Measurements from ENCODE around the gene RAD51B. TPM values are rescaled to one million over a fixed set of nuclear protein-coding genes. Genes with fewer than 3 reads are reported as not detected.

Gene RAD51B
- total and polyA plus RNA-seq, 2 of the 13 experiments (the other 11 are each of a cell fraction or from before 2014, with no cell fraction given) = 7.0 to 9.5 TPM

DNA sequence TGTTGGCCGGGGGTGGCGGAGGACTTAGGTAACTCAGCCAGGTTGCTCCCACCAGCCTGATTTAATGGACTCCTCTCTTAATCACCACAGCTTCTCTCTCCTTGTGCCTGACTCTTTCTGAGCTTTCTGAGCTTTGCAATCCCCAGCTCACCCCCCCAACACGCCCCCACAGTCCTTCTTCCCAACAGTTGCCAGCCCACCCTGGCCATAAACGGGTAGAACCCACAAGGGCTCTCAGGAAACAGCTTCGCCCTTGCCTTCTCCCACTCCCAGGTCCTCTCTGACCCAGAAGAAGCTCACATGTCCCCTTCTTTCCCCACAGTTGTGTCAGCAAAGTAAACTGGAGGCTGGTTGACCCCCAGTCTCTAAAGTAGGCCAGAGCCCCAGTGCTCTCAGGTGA, 940.4 kb downstream of the RAD51B start:
- 58% methylated on average over 5 of the region's 5 CpGs for WGBS (ENCODE audit: low lambda C conversion rate)
- H3K79me2 ChIP-seq (ENCODE audit: insufficient read depth, low read length) = no peaks in the 10 kb centered on the region
- H3K36me3 ChIP-seq (replicated peaks in 1 of 2; ENCODE audit: control insufficient read depth in 1 of 2, insufficient read depth in 2 of 2, low read length in 2 of 2) = no peaks in the 10 kb centered on the region
- in situ Hi-C loops (cut with HindIII; ENCODE audit: extremely low pct_ligation_motif_present, low pct_unique_long_range_greater_than_20kb) (no loop called here), intact Hi-C loops (cut with micrococcal nuclease; ENCODE audit: unreplicated experiment) (no loop called here)
- TF ChIP-seq CREB1 (IDR thresholded peaks at IDR 0.05) (no peak), CREB1 (CRISPR knock-in tag; IDR thresholded peaks at IDR 0.05) (no peak), SALL2 (CRISPR knock-in tag; IDR thresholded peaks at IDR 0.05) (no peak), FIP1L1 (IDR thresholded peaks at IDR 0.05; ENCODE audit: borderline replicate concordance, insufficient read depth, low read depth, low read length) (no peak), GLI4 (CRISPR knock-in tag; IDR thresholded peaks at IDR 0.05; ENCODE audit: borderline replicate concordance) (no peak), EEA1 (CRISPR knock-in tag; IDR thresholded peaks at IDR 0.05; ENCODE audit: borderline replicate concordance) (no peak), ZNF543 (CRISPR knock-in tag; IDR thresholded peaks at IDR 0.05) (no peak), RAD51 (IDR thresholded peaks at IDR 0.05; ENCODE audit: borderline replicate concordance) (no peak), ZNF382 (CRISPR knock-in tag; IDR thresholded peaks at IDR 0.05; ENCODE audit: borderline replicate concordance) (no peak), ZBTB8A (CRISPR knock-in tag; IDR thresholded peaks at IDR 0.05; ENCODE audit: borderline replicate concordance, low read depth) (no peak), HMG20B (CRISPR knock-in tag; conservative IDR thresholded peaks at IDR 0.05) (no peak), ZNF749 (CRISPR knock-in tag; IDR thresholded peaks at IDR 0.05; ENCODE audit: borderline replicate concordance) (no peak), ZNF709 (CRISPR knock-in tag; IDR thresholded peaks at IDR 0.05) (no peak), ZMYM3 (CRISPR knock-in tag; IDR thresholded peaks at IDR 0.05) (no peak), MLLT10 (CRISPR knock-in tag; IDR thresholded peaks at IDR 0.05) (no peak), TP53 (CRISPR knock-in tag; conservative IDR thresholded peaks at IDR 0.05) (no peak), PTBP1 (IDR thresholded peaks at IDR 0.05; ENCODE audit: low read depth, low read length, poor library complexity, severe bottlenecking) (no peak), NPAS2 (CRISPR knock-in tag; IDR thresholded peaks at IDR 0.05; ENCODE audit: borderline replicate concordance) (no peak), ZBTB7A (CRISPR knock-in tag; IDR thresholded peaks at IDR 0.05) (no peak)
- TF ChIP-seq, protein P1, sequence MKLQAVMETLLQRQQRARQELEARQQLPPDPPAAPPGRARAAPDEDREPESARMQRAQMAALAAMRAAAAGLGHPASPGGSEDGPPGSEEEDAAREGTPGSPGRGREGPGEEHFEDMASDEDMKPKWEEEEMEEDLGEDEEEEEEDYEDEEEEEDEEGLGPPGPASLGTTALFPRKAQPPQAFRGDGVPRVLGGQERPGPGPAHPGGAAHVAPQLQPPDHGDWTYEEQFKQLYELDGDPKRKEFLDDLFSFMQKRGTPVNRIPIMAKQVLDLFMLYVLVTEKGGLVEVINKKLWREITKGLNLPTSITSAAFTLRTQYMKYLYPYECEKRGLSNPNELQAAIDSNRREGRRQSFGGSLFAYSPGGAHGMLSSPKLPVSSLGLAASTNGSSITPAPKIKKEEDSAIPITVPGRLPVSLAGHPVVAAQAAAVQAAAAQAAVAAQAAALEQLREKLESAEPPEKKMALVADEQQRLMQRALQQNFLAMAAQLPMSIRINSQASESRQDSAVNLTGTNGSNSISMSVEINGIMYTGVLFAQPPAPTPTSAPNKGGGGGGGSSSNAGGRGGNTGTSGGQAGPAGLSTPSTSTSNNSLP (IDR thresholded peaks at IDR 0.05; ENCODE audit: low read depth, low read length) = no peak
- TF ChIP-seq, protein P2, sequence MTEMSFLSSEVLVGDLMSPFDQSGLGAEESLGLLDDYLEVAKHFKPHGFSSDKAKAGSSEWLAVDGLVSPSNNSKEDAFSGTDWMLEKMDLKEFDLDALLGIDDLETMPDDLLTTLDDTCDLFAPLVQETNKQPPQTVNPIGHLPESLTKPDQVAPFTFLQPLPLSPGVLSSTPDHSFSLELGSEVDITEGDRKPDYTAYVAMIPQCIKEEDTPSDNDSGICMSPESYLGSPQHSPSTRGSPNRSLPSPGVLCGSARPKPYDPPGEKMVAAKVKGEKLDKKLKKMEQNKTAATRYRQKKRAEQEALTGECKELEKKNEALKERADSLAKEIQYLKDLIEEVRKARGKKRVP (CRISPR knock-in tag; IDR thresholded peaks at IDR 0.05) = no peak
- ATAC-seq = no peak
- no peak overlapping the region for H3K9ac ChIP-seq (ENCODE audit: insufficient read depth, low read depth, low read length)
- no peaks in the 10 kb centered on the region for H4K20me1 ChIP-seq (ENCODE audit: insufficient read depth, low read length)
- DNase-seq (ENCODE audit: low spot score) = no peak
- no peak overlapping the region for H2AFZ ChIP-seq (ENCODE audit: low read length)
- no peak overlapping the region; the same call in 1 of the 2 replicates for H3K4me2 ChIP-seq (ENCODE audit: low read depth, low read length)
- H3K4me1 ChIP-seq (ENCODE audit: insufficient read depth, low read length) = peaks cover 91% of the 10 kb centered on the region
- H3K27ac ChIP-seq (ENCODE audit: extremely low read length, insufficient read depth, low read length) = no peak overlapping the region
- H3K27me3 ChIP-seq (ENCODE audit: control insufficient read depth in 1 of 2, insufficient read depth in 2 of 2, low read length in 2 of 2) = no peaks in the 10 kb centered on the region
- POLR2A ChIA-PET = interaction anchor here (1.2 to 4.4 kb wide), 3 partner anchors 15 to 24 kb away, joined by 3 to 39 read pairs (median 17); no protein-coding TSS in a partner anchor
- CTCF ChIA-PET (ENCODE audit: low intra/inter-chr PET ratio, low total read pairs) = no interaction called here
- no peak overlapping the region for H3K4me3 ChIP-seq (replicated peaks in 1 of 3; ENCODE audit: insufficient read depth in 1 of 3, low read depth in 2 of 3, low read length in 3 of 3)
- no peaks in the 10 kb centered on the region for H3K9me3 ChIP-seq (ENCODE audit: low read length)
- FAIRE-seq = no peak
- no TSS peak for BruUV-seq (replicated peaks)

All from HepG2 (cell line).